GM20000 (cell line): Measurements from ENCODE around the gene DEAF1.

Experiments used
- DNase-seq: peaks from one replicate; pipeline ENCODE4 v3.0.0; 2012; ENCODE audit warnings: low spot score
- CTCF ChIP-seq: IDR thresholded peaks from 2 replicates; pipeline ENCODE4 v1.5.1; 2012; ENCODE audit warnings: mild to moderate bottlenecking, control low read depth; ENCODE audit errors: extremely low read depth, missing control alignments

The DEAF1 gene

GRCh38 chr11:728901-729491 lies 34.0 kb upstream of the DEAF1 start:
- DNase-seq: peak; percentile 16
- TF ChIP-seq CTCF: no peak

GRCh38 chr11:727859-728748 lies 33.1 kb upstream of the DEAF1 start:
- DNase-seq: peak; percentile 96
- TF ChIP-seq CTCF: peak; percentile 99

- peak; percentile 30 for DNase-seq
- no peak for TF ChIP-seq CTCF
Observed at GRCh38 chr11:727281-727701, 32.3 kb upstream of the DEAF1 start.

GRCh38 chr11:726278-727220 lies 31.5 kb upstream of the DEAF1 start:
- TF ChIP-seq CTCF: no peak
- peak; percentile 89 for DNase-seq

GRCh38 chr11:725624-726202 lies 30.7 kb upstream of the DEAF1 start:
- peak; percentile 73 for DNase-seq
- no peak for TF ChIP-seq CTCF

GRCh38 chr11:724778-725386 lies 29.9 kb upstream of the DEAF1 start:
- DNase-seq: peak; percentile 26
- TF ChIP-seq CTCF: no peak
